ENCODE results near the gene LRMDA. TPM values are rescaled to one million over a fixed set of nuclear protein-coding genes. Genes with fewer than 3 reads are reported as not detected.
"Not testable (repeated sequence)": the region's sequence is repeated elsewhere in the genome, so short reads cannot be mapped to it uniquely, and the experiment has no call there.

The LRMDA gene
- polyA plus RNA-seq, 4 donors, result 19.1 to 23.0 (median 20.7) TPM

GRCh38 chr10:75723319-75723980 is 292.0 kb downstream of the LRMDA start:
- no peak for DNase-seq (ENCODE audit: low read depth in 4 of 4, low spot score in 3 of 4)

GRCh38 chr10:75724047-75724446 is 292.6 kb downstream of the LRMDA start:
- DNase-seq (ENCODE audit: low read depth in 4 of 4, low spot score in 3 of 4), result no peak

GRCh38 chr10:75726522-75727483 is 295.4 kb downstream of the LRMDA start:
- no peak for DNase-seq (ENCODE audit: low read depth in 4 of 4, low spot score in 3 of 4)

- no peak for DNase-seq (ENCODE audit: low read depth in 4 of 4, low spot score in 3 of 4)
Measured at GRCh38 chr10:75730847-75731246, 299.4 kb downstream of the LRMDA start.

- no peak for DNase-seq (ENCODE audit: low read depth in 4 of 4, low spot score in 3 of 4)
Measured at GRCh38 chr10:75733135-75733890, 301.9 kb downstream of the LRMDA start.

- DNase-seq (ENCODE audit: low read depth in 4 of 4, low spot score in 3 of 4), result no peak
Measured at GRCh38 chr10:75736151-75736640, 304.8 kb downstream of the LRMDA start.

GRCh38 chr10:75736889-75737579 is 305.6 kb downstream of the LRMDA start:
- DNase-seq (ENCODE audit: low read depth in 4 of 4, low spot score in 3 of 4), result no peak

- DNase-seq (ENCODE audit: low read depth in 4 of 4, low spot score in 3 of 4), result no peak
Measured at GRCh38 chr10:75737580-75737949, 306.1 kb downstream of the LRMDA start.

- no peak for DNase-seq (ENCODE audit: low read depth in 4 of 4, low spot score in 3 of 4)
Measured at GRCh38 chr10:75738924-75739323, 307.5 kb downstream of the LRMDA start.

GRCh38 chr10:75739414-75740143 is 308.2 kb downstream of the LRMDA start:
- no peak for DNase-seq (ENCODE audit: low read depth in 4 of 4, low spot score in 3 of 4)

- DNase-seq (ENCODE audit: low read depth in 4 of 4, low spot score in 3 of 4), result no peak
Measured at GRCh38 chr10:75740541-75740940, 309.1 kb downstream of the LRMDA start.

GRCh38 chr10:75742355-75742754 is 310.9 kb downstream of the LRMDA start:
- DNase-seq (ENCODE audit: low read depth in 4 of 4, low spot score in 3 of 4), result no peak

GRCh38 chr10:75743291-75743778 is 311.9 kb downstream of the LRMDA start:
- DNase-seq (ENCODE audit: low read depth in 4 of 4, low spot score in 3 of 4), result no peak

- no peak for DNase-seq (ENCODE audit: low read depth in 4 of 4, low spot score in 3 of 4)
Measured at GRCh38 chr10:75744261-75744660, 312.8 kb downstream of the LRMDA start.

- DNase-seq (ENCODE audit: low read depth in 4 of 4, low spot score in 3 of 4), result no peak
Measured at GRCh38 chr10:75746356-75746755, 314.9 kb downstream of the LRMDA start.

GRCh38 chr10:75750093-75750875 is 318.9 kb downstream of the LRMDA start:
- not testable (repeated sequence) for DNase-seq (ENCODE audit: low read depth in 4 of 4, low spot score in 3 of 4)

- DNase-seq (ENCODE audit: low read depth in 4 of 4, low spot score in 3 of 4), result no peak
Measured at GRCh38 chr10:75751232-75751631, 319.8 kb downstream of the LRMDA start.

- DNase-seq (ENCODE audit: low read depth in 4 of 4, low spot score in 3 of 4), result no peak
Measured at GRCh38 chr10:75753621-75754020, 322.2 kb downstream of the LRMDA start.
